BE2C (cell line): ENCODE data around the gene TNFSF18.

Experiments
- DNase-seq: peaks from one replicate; pipeline ENCODE4 v3.0.0-alpha.2; 2020
- H3K27me3 ChIP-seq: fragments of 250-450 bp; sonication (Bioruptor Pico); 2 replicates; pipeline ENCODE4 v1.5.1; 2020; ENCODE audit warnings: mild to moderate bottlenecking
- H3K36me3 ChIP-seq: fragments of 250-450 bp; sonication (Bioruptor Pico); 2 replicates; pipeline ENCODE4 v1.5.1; 2020; ENCODE audit warnings: mild to moderate bottlenecking
- H3K4me1 ChIP-seq: fragments of 250-450 bp; sonication (Bioruptor Pico); 2 replicates; pipeline ENCODE4 v1.5.1; 2020
- H3K4me3 ChIP-seq: 2 replicates; pipeline ENCODE4 v1.5.1; 2011; ENCODE audit warnings: low read depth, low read length
- H3K9me3 ChIP-seq: fragments of 250-450 bp; sonication (Bioruptor Pico); 2 replicates; pipeline ENCODE4 v1.5.1; 2020
- CTCF ChIP-seq: IDR thresholded peaks from 2 replicates; pipeline ENCODE4 v1.5.1; 2012; ENCODE audit warnings: mild to moderate bottlenecking, low read depth, low read length

TNFSF18 gene

DNA sequence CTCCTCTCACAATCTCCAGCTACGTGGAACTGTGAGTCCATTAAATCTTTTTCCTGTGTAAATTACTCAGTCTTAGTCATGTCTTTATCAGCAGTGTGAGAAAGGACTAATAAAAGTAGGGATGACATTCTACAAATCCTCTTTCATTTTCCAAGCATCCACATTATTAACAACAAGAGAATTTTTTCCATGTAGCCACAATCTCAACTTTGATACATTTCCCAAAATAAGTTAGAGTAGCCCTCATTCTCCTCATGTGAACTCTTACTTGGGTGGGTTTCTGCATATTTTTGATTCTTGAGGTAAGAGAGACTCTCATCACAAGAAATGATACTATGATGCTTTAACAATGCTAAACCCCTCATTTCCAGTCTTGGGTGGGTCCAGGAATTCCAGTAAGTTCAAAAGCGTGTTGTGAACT, 52.8 kb downstream of the TNFSF18 start:
- no peak for TF ChIP-seq CTCF
- H3K9me3 ChIP-seq = no peaks in the 10 kb centered on the region
- H3K27me3 ChIP-seq = no peaks in the 10 kb centered on the region
- no peaks in the 10 kb centered on the region for H3K36me3 ChIP-seq
- H3K4me3 ChIP-seq = no peak overlapping the region
- no peak for DNase-seq
- no peaks in the 10 kb centered on the region for H3K4me1 ChIP-seq

GRCh38 chr1:172993640-172994039, 57.1 kb downstream of the TNFSF18 start:
- Histone ChIP-seq H3K27me3 (no peaks in the 10 kb centered on the region), H3K36me3 (no peaks in the 10 kb centered on the region), H3K4me1 (no peaks in the 10 kb centered on the region), H3K9me3 (no peaks in the 10 kb centered on the region), H3K4me3 (no peak overlapping the region)
- no peak for DNase-seq
- no peak for TF ChIP-seq CTCF

- H3K9me3 ChIP-seq = no peaks in the 10 kb centered on the region
- H3K27me3 ChIP-seq = no peaks in the 10 kb centered on the region
- no peak overlapping the region for H3K4me3 ChIP-seq
- H3K36me3 ChIP-seq = no peaks in the 10 kb centered on the region
- no peak for DNase-seq
- H3K4me1 ChIP-seq = no peaks in the 10 kb centered on the region
- TF ChIP-seq CTCF = no peak
Measured at GRCh38 chr1:172991674-172992400, 58.9 kb downstream of the TNFSF18 start.

GRCh38 chr1:172990598-172991215, 60.0 kb downstream of the TNFSF18 start:
- no peak for DNase-seq
- no peaks in the 10 kb centered on the region for H3K36me3 ChIP-seq
- no peaks in the 10 kb centered on the region for H3K4me1 ChIP-seq
- no peak for TF ChIP-seq CTCF
- H3K27me3 ChIP-seq = no peaks in the 10 kb centered on the region
- H3K4me3 ChIP-seq = no peak overlapping the region
- H3K9me3 ChIP-seq = no peaks in the 10 kb centered on the region
